ENCODE results near the gene PHC1.

- TF ChIP-seq POLR2AphosphoS5 (IDR thresholded peaks at IDR 0.05) (no peak), CTCF (IDR thresholded peaks at IDR 0.05) (no peak), POLR2A (IDR thresholded peaks at IDR 0.05) (no peak)
Measured at GRCh38 chr12:8909752-8910151, 4.6 kb upstream of the PHC1 start.

Measured in transverse colon (tissue), 4 donors.